CMK (cell line): ENCODE data around the gene CHRDL2.
"Not testable (repeated sequence)": the region's sequence is repeated elsewhere in the genome, so short reads cannot be mapped to it uniquely, and the experiment has no call there.

ENCODE experiments used
- DNase-seq: peaks from one replicate; pipeline ENCODE4 v3.0.0-alpha.2; 2010; ENCODE audit warnings: low read depth

The CHRDL2 gene

GRCh38 chr11:74731301-74732094, at the start of gene CHRDL2:
TSS of gene CHRDL2 (minus strand) at chr11:74731426. CDS start at chr11:74730888, 538 bp downstream.
- DNase-seq: no peak

- no peak for DNase-seq
Observed at GRCh38 chr11:74780248-74781005, 49.2 kb upstream of the CHRDL2 start.

GRCh38 chr11:74778581-74778980, 47.4 kb upstream of the CHRDL2 start:
- DNase-seq: no peak

GRCh38 chr11:74777877-74778276, 46.7 kb upstream of the CHRDL2 start:
- no peak for DNase-seq

- no peak for DNase-seq
Observed at GRCh38 chr11:74777038-74777437, 45.8 kb upstream of the CHRDL2 start.

- DNase-seq: no peak
Observed at GRCh38 chr11:74776546-74776945, 45.3 kb upstream of the CHRDL2 start.

- DNase-seq: no peak
Observed at GRCh38 chr11:74775762-74776161, 44.5 kb upstream of the CHRDL2 start.

- DNase-seq: no peak
Observed at GRCh38 chr11:74773476-74773875, 42.2 kb upstream of the CHRDL2 start.

GRCh38 chr11:74771139-74771538, 39.9 kb upstream of the CHRDL2 start:
- DNase-seq: no peak

- DNase-seq: no peak
Observed at GRCh38 chr11:74770456-74770855, 39.2 kb upstream of the CHRDL2 start.

- no peak for DNase-seq
Observed at GRCh38 chr11:74769055-74769707, 38.0 kb upstream of the CHRDL2 start.

GRCh38 chr11:74768172-74768651, 37.0 kb upstream of the CHRDL2 start:
- DNase-seq: not testable (repeated sequence)

- no peak for DNase-seq
Observed at GRCh38 chr11:74766905-74767304, 35.7 kb upstream of the CHRDL2 start.

- no peak for DNase-seq
Observed at GRCh38 chr11:74756571-74756970, 25.3 kb upstream of the CHRDL2 start.

GRCh38 chr11:74755395-74755995, 24.3 kb upstream of the CHRDL2 start:
- no peak for DNase-seq

- no peak for DNase-seq
Observed at GRCh38 chr11:74754507-74755252, 23.5 kb upstream of the CHRDL2 start.

GRCh38 chr11:74751303-74751702, 20.1 kb upstream of the CHRDL2 start:
- no peak for DNase-seq

- DNase-seq: not testable (repeated sequence)
Observed at GRCh38 chr11:74750598-74750997, 19.4 kb upstream of the CHRDL2 start.

- DNase-seq: no peak
Observed at GRCh38 chr11:74749965-74750296, 18.7 kb upstream of the CHRDL2 start.

GRCh38 chr11:74749127-74749964, 18.1 kb upstream of the CHRDL2 start:
- peak; percentile 58 for DNase-seq
